HepG2 (cell line): ENCODE results near the gene MXRA8. TPM values are rescaled to one million over a fixed set of nuclear protein-coding genes. Genes with fewer than 3 reads are reported as not detected.

ENCODE experiments used
- ARNT ChIP-seq: fragments of 450-650 bp; IDR thresholded peaks from 2 replicates; pipeline ENCODE4 v1.6.1; 2017
- CAMTA2 ChIP-seq: sonication (generic); formaldehyde crosslinking; IDR thresholded peaks from 2 replicates; pipeline ENCODE4 v1.4.0; 2020; ENCODE audit warnings: mild to moderate bottlenecking, missing genetic modification reagents, borderline replicate concordance
- ETV6 ChIP-seq: sonication (generic); formaldehyde crosslinking; conservative IDR thresholded peaks from 2 replicates; pipeline ENCODE4 v1.4.0; 2020; ENCODE audit warnings: missing genetic modification reagents
- HNF4G ChIP-seq, 2 experiments: sonication (generic) in 1 of 2; formaldehyde crosslinking in 1 of 2; IDR thresholded peaks; 2 replicates each; pipeline versions ENCODE4 v1.4.0 to v1.6.1; 2011 to 2020; ENCODE audit warnings: borderline replicate concordance in 2 of 2, low read depth in 2 of 2, mild to moderate bottlenecking in 2 of 2, low read length in 1 of 2, missing genetic modification reagents in 1 of 2, moderate library complexity in 1 of 2
- KLF6 ChIP-seq: IDR thresholded peaks from 2 replicates; pipeline ENCODE4 v1.8.0; 2016; ENCODE audit warnings: missing biosample characterization, missing genetic modification reagents
- MED1 ChIP-seq: sonication (generic); formaldehyde crosslinking; IDR thresholded peaks from 2 replicates; pipeline ENCODE4 v1.4.0; 2020; ENCODE audit warnings: missing genetic modification reagents
- PPARG ChIP-seq: conservative IDR thresholded peaks from 2 replicates; pipeline ENCODE4 v1.6.1; 2016; ENCODE audit warnings: missing biosample characterization, missing genetic modification reagents
- SAFB2 ChIP-seq: sonication (generic); formaldehyde crosslinking; IDR thresholded peaks from 2 replicates; pipeline ENCODE4 v1.5.1; 2020; ENCODE audit warnings: missing genetic modification reagents, low read depth, mild to moderate bottlenecking, borderline replicate concordance
- SMAD3 ChIP-seq: sonication (generic); formaldehyde crosslinking; IDR thresholded peaks from 2 replicates; pipeline ENCODE4 v1.4.0; 2020; ENCODE audit warnings: missing genetic modification reagents
- SUZ12 ChIP-seq: fragments of 150-350 bp; IDR thresholded peaks from 2 replicates; pipeline ENCODE4 v1.6.1; 2014; ENCODE audit warnings: low read depth, low read length
- ZFX ChIP-seq: sonication (generic); formaldehyde crosslinking; IDR thresholded peaks from 2 replicates; pipeline ENCODE4 v1.4.0; 2020; ENCODE audit warnings: mild to moderate bottlenecking, low read depth, missing genetic modification reagents, moderate library complexity
- ZNF264 ChIP-seq: sonication (generic); formaldehyde crosslinking; IDR thresholded peaks from 2 replicates; pipeline ENCODE4 v1.4.0; 2020; ENCODE audit warnings: missing genetic modification reagents
- ZNF281 ChIP-seq: sonication (generic); formaldehyde crosslinking; IDR thresholded peaks from 2 replicates; pipeline ENCODE4 v1.4.0; 2020; ENCODE audit warnings: missing genetic modification reagents, borderline replicate concordance
- ZNF501 ChIP-seq: sonication (generic); formaldehyde crosslinking; IDR thresholded peaks from 2 replicates; pipeline ENCODE4 v1.5.1; 2020; ENCODE audit warnings: mild to moderate bottlenecking, moderate library complexity, missing genetic modification reagents
- ZNF513 ChIP-seq: sonication (generic); formaldehyde crosslinking; conservative IDR thresholded peaks from 2 replicates; pipeline ENCODE4 v1.5.0; 2020; ENCODE audit warnings: missing genetic modification reagents
- ZNF687 ChIP-seq: sonication (generic); formaldehyde crosslinking; IDR thresholded peaks from 2 replicates; pipeline ENCODE4 v1.5.1; 2020; ENCODE audit warnings: mild to moderate bottlenecking, missing genetic modification reagents, moderate library complexity
- ZNF770 ChIP-seq: sonication (generic); formaldehyde crosslinking; IDR thresholded peaks from 2 replicates; pipeline ENCODE4 v1.5.0; 2020; ENCODE audit warnings: mild to moderate bottlenecking, missing genetic modification reagents
- polyA plus RNA-seq, 8 experiments: library from polyadenylated mRNA; depleted of rRNA in 3 of 8; stranded (reverse) in 7 of 8; unstranded in 1 of 8; fragments of >200 nt; fragmentation: Illumina TruSeq in 4 of 8; extraction: Trizol in 4 of 8; gene quantifications; 2 replicates each; pipeline versions ENCODE4 v1.2.1 to v1.2.3, GENCODE V29; 2011 to 2016; ENCODE audit warnings: low read depth in 4 of 8, missing spikeins in 1 of 8, mixed read lengths in 1 of 8; ENCODE audit not compliant: insufficient read depth in 1 of 8
- total RNA-seq, 5 experiments: library from RNA; depleted of rRNA; stranded (reverse); fragments of >200 nt; fragmentation: Illumina TruSeq; extraction: Trizol; gene quantifications; 2 replicates each; pipeline ENCODE4 v1.2.3, GENCODE V29; 2016; ENCODE audit warnings: low read depth in 1 of 5

MXRA8 gene
- total and polyA plus RNA-seq, 2 of the 13 experiments (the other 11 are each of a cell fraction or from before 2014, with no cell fraction given) = 19.8 to 44.8 TPM

GRCh38 chr1:1304331-1305299 lies 53.7 kb downstream of the MXRA8 start (continued):
- TF ChIP-seq ZNF687 (CRISPR knock-in tag) (peak; percentile 93), ZNF501 (CRISPR knock-in tag) (peak; percentile 43; the same call in 1 of the 2 replicates), HNF4G (IDR thresholded peaks at IDR 0.05; ENCODE audit: borderline replicate concordance, low read depth, low read length) (no peak), HNF4G (CRISPR knock-in tag; IDR thresholded peaks at IDR 0.05; ENCODE audit: borderline replicate concordance, low read depth) (no peak), SUZ12 (no peak), ZNF281 (CRISPR knock-in tag) (no peak), KLF6 (CRISPR knock-in tag) (no peak), ARNT (no peak), PPARG (CRISPR knock-in tag) (no peak), ZFX (CRISPR knock-in tag) (peak; percentile 68), ZNF513 (CRISPR knock-in tag) (no peak), ETV6 (CRISPR knock-in tag) (no peak), SMAD3 (CRISPR knock-in tag) (no peak), ZNF770 (CRISPR knock-in tag) (no peak; the same call in 1 of the 2 replicates), MED1 (CRISPR knock-in tag) (no peak), ZNF264 (CRISPR knock-in tag) (no peak), CAMTA2 (no peak), SAFB2 (CRISPR knock-in tag) (no peak; the same call in 1 of the 2 replicates)
